Measurements from ENCODE around the gene TEP1.
"Not testable (repeated sequence)": the region's sequence is repeated elsewhere in the genome, so short reads cannot be mapped to it uniquely, and the experiment has no call there.

Gene TEP1

DNA sequence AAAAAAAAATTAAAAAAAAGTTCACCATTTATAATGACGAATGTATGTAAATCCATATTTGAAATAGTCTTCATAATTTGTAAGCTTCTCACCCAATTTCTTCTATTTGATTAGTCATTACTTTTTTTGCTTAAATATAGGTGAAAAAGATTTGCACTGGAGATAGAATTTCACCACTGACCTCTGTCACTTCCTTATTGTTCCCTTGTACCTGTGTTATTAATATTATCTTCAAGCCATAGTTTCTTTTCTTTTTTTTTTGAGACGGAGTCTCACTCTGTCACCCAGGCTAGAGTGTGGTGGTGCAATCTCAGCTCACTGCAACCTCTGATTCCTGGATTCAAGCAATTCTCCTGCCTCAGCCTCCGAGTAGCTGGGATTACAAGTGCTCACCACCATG, 15.8 kb downstream of the TEP1 start:
- DNase-seq (ENCODE audit: low read depth) = no peak
- H3K4me3 ChIP-seq (ENCODE audit: low read depth, low read length) = no peak overlapping the region

DNA sequence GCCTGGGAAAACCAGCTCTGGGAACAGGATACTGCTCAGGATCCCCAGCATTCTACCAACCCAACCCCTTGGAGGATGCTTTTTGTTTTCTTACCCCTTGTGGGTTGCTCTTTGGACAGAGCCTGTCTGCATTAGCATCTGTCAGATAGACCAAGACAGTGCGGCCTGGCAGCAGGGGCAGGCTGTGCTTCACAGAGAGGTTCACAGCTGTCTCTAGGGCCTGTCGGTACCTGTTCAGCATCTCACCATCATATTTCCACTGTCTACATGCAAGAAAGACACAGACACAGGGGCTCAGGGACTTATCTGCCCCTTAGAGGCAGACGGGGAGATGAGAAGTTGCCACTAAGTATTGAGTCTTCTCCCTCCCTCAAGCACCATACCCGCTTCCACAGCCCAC, 21.8 kb downstream of the TEP1 start:
- DNase-seq (ENCODE audit: low read depth) = no peak
- H3K4me3 ChIP-seq (ENCODE audit: low read depth, low read length) = no peak overlapping the region

DNA sequence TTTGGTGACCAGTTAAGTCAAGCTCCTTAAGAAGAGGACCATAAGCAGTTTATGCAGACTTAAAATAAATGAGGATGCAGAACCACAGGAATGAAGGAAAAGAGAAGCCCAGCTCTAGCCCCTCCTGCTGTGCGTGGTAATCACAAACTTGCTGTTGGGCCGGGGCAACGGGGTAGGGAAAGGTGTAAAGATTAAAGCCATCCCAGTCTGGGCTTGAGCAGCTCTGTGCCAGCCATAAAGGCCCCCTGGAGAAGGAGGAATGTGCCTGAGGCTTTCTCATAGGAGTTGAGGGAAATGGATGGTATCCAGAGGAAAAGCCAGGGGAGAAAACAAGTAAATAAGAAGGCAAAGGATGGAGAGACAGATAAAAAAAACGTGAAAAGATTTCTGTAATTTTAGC, 25.1 kb downstream of the TEP1 start:
- H3K4me3 ChIP-seq (ENCODE audit: low read depth, low read length) = no peak overlapping the region
- no peak for DNase-seq (ENCODE audit: low read depth)

- no peak overlapping the region for H3K4me3 ChIP-seq (ENCODE audit: low read depth, low read length)
- DNase-seq (ENCODE audit: low read depth) = no peak
Measured at GRCh38 chr14:20387576-20387975, 25.7 kb downstream of the TEP1 start.

- DNase-seq (ENCODE audit: low read depth) = no peak
- no peak overlapping the region for H3K4me3 ChIP-seq (ENCODE audit: low read depth, low read length)
Measured at GRCh38 chr14:20386276-20386855, 26.9 kb downstream of the TEP1 start.

- DNase-seq (ENCODE audit: low read depth) = no peak
- no peak overlapping the region for H3K4me3 ChIP-seq (ENCODE audit: low read depth, low read length)
Measured at GRCh38 chr14:20384886-20385285, 28.4 kb downstream of the TEP1 start.

GRCh38 chr14:20384321-20384720, 29.0 kb downstream of the TEP1 start:
- DNase-seq (ENCODE audit: low read depth) = no peak
- no peak overlapping the region for H3K4me3 ChIP-seq (ENCODE audit: low read depth, low read length)

DNA sequence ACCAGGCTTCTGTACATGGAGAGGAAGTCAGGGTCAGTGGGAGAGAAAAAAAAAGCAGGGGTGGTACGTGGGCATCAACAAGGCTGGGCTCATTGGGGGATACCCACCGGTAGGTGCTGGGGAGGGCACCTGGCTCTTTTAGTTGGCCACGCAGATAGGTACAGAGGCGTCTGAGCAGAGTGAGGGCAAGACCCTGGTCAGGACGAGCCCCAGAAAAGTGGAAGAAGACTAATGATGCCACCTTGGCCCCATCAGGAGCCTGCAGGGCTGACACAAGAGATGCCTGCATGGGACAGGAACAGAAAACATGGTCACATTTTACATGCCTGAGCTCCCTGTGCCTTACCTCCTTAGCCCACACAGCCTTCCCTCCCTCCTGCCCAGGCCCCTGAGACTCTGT, 29.7 kb downstream of the TEP1 start:
- no peak for DNase-seq (ENCODE audit: low read depth)

DNA sequence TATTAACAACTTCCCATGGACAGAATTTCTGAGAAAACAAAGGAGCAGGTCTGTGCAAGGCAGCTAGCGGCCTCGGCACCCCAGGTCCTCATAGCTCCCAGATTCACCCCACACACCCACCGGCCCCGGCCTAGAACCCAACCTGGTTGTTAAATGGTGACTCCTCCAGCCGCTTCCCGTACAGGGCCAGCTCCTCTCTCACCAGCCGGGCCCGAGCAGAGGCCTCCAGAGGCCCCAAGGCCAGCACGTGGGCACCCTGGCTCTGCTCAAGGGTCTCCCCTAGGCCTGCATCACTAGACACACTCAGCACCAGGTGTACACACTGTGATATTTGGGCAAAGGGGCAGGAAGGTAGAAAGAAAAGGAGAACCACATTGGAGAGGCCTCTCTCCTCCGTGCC, 30.3 kb downstream of the TEP1 start:
- no peak for DNase-seq (ENCODE audit: low read depth)
- H3K4me3 ChIP-seq (ENCODE audit: low read depth, low read length) = no peak overlapping the region

More for the DNA sequence above, 29.7 kb downstream of the TEP1 start:
- no peak overlapping the region for H3K4me3 ChIP-seq (ENCODE audit: low read depth, low read length)

GRCh38 chr14:20382526-20382925, 30.8 kb downstream of the TEP1 start:
- no peak overlapping the region for H3K4me3 ChIP-seq (ENCODE audit: low read depth, low read length)
- no peak for DNase-seq (ENCODE audit: low read depth)

DNA sequence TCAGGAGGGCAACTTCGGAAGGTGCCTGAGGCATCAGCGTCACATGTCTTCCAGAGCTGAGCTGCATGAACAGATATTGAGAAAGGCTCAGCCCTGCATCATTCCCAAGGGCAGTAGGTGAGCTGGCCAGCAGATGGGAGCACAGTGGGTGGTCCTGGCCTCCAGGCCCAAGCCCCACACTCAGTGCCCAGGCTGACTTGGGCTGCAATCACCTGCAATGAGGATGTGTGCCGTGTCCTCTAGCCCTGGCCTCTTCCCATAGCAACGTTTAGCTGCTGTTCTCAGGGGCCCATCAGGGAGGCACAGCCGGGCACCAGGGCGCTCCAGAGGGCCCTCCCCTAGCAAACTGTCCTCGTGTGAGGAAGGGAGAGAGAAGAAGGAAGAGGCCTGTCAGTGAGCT, 32.0 kb downstream of the TEP1 start:
- DNase-seq (ENCODE audit: low read depth) = no peak
- no peak overlapping the region for H3K4me3 ChIP-seq (ENCODE audit: low read depth, low read length)

DNA sequence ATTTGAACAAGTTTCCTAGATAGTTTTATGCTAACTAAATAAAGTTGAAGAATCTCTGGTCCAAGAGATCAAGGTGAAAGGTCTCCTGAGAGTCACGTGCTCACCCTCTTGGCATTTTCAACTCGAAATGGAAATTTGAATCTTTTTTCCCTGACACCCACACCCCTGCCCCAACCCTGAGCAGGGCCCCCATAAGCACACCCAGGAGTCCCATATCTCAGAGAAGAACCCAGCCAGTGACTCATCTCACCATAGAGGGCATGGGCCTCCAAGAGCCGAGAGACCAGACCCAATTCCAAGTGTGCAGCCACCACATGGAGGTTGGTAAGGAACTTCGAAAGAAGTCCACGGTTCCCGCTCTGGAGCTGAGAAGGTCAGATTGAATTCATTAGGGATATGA, 32.6 kb downstream of the TEP1 start:
- no peak for DNase-seq (ENCODE audit: low read depth)
- H3K4me3 ChIP-seq (ENCODE audit: low read depth, low read length) = no peak overlapping the region

GRCh38 chr14:20379743-20380142, 33.6 kb downstream of the TEP1 start:
- DNase-seq (ENCODE audit: low read depth) = no peak

GRCh38 chr14:20377171-20377570, 36.1 kb downstream of the TEP1 start:
- no peak for DNase-seq (ENCODE audit: low read depth)
- H3K4me3 ChIP-seq (ENCODE audit: low read depth, low read length) = no peak overlapping the region

More at GRCh38 chr14:20379743-20380142, 33.6 kb downstream of the TEP1 start:
- H3K4me3 ChIP-seq (ENCODE audit: low read depth, low read length) = no peak overlapping the region

GRCh38 chr14:20376071-20376588, 37.2 kb downstream of the TEP1 start:
- DNase-seq (ENCODE audit: low read depth) = no peak
- no peak overlapping the region for H3K4me3 ChIP-seq (ENCODE audit: low read depth, low read length)

DNA sequence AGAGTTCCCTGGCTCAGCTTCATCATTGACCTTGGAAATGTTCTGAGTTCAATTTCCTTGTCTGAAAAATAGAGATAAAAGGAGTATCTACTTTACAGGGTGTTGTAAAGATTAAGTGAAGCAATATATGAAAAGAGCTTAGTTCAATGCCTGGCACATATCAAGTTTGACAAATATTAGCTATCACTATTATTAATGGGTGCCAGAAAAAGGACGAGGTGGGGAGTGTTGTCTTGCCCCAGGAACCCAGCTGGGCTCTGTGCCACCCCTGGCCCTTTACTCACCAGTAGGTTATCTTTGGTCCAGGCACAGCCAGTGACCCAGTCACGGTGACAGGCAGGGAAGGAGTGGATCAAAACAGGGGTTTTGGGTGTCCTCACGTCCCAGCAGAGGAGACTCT, 37.8 kb downstream of the TEP1 start:
- no peak overlapping the region for H3K4me3 ChIP-seq (ENCODE audit: low read depth, low read length)
- DNase-seq (ENCODE audit: low read depth) = no peak

DNA sequence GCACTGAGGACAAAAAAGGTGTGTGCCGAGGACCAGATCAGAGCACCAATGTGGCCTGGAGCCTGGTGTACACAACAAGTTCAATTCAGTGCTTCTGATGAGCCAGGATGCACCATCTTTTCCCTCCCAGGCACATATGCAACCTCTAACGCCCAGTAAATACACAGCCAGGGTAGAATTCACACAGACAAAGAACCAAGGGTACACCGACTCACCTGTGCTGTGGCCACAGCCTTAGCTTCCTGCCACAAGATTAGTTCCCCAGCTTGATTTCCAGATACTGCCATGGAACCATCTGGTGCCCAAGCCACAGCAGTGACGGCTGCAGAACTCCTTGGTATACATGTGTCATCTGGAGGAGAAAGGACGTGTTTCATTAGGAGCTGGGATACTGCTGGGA, 40.5 kb downstream of the TEP1 start:
- no peak for DNase-seq (ENCODE audit: low read depth)

DNA sequence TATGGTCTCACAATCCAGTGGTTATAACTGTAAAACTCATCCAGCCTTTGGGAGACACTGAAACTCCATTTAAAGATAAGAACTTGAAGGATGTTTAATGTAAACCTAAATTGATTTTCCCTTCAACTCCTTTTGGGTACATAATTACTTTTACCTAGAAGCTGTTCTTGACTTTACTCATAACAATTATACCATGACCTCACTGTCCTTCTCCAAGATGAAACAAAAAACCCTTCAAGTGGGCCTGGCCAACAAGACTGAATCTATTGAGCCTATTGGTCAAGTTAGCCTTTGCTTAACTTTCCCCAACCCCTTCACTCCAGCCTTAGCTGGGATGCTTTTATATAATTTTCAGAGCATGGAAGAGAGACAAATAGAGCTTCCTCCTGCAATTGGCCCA, 47.4 kb downstream of the TEP1 start:
- DNase-seq (ENCODE audit: low read depth) = no peak
- no peak overlapping the region for H3K4me3 ChIP-seq (ENCODE audit: low read depth, low read length)

More for the DNA sequence above, 40.5 kb downstream of the TEP1 start:
- H3K4me3 ChIP-seq (ENCODE audit: low read depth, low read length) = no peak overlapping the region

GRCh38 chr14:20358474-20358873, 54.8 kb downstream of the TEP1 start:
- not testable (repeated sequence) for DNase-seq (ENCODE audit: low read depth); H3K4me3 ChIP-seq (ENCODE audit: low read depth, low read length)

GRCh38 chr14:20356422-20356821, 56.9 kb downstream of the TEP1 start:
- DNase-seq (ENCODE audit: low read depth) = no peak
- no peak overlapping the region for H3K4me3 ChIP-seq (ENCODE audit: low read depth, low read length)

DNA sequence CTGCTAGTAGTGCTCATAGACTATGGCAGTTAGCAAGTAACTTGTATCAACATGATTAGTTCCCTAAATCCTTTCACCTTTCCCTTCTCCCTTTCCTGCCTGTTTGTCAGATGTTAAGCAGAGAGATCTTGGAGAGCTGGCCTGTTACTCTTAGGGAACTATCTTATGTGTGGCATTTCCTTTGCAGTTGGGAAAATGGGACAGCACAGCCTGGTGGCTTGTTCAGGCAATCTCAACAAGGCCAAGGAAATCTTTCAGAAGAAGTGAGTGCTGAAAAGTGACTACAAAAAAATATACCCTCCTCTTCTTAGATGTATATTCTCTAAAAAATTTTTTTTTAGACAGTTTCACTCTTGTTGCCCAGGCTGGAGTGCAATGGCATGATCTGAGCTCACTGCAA, 62.4 kb downstream of the TEP1 start:
- DNase-seq (ENCODE audit: low read depth) = no peak
- no peak overlapping the region for H3K4me3 ChIP-seq (ENCODE audit: low read depth, low read length)

DNA sequence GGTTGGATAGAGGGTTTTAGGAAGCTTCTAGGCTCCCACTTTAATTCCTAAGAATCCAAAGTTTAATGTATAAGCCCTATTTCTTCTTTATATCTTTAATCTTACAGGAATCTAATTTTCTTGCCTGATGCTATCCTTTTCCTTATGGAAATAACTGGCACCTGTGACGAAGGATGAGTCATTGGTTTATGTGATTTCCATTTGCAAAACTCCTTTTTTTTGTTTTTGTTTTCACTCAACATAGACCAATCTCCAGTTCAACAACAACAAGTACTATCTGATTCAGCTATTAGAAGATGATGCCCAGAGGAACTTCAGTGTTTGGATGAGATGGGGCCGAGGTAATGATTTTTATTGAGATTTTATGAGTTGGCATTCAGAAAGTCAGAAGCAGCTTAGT, 63.0 kb downstream of the TEP1 start:
- no peak overlapping the region for H3K4me3 ChIP-seq (ENCODE audit: low read depth, low read length)
- no peak for DNase-seq (ENCODE audit: low read depth)
